Transverse colon (tissue), 3 donors: Measurements from ENCODE around the gene NAA30.

Experiments used
- POLR2A ChIP-seq: fragments of 450-650 bp; IDR thresholded peaks from one replicate; pipeline ENCODE4 v1.6.1; 2016; ENCODE audit warnings: antibody characterized with exemption, mild to moderate bottlenecking, moderate library complexity
- TF ChIP-seq, protein P1 (sequence below), 5 experiments: fragments of 200-600 bp in 3 of 5; fragments of 450-650 bp in 2 of 5; sonication (generic) in 3 of 5; IDR thresholded peaks; 1 replicate in 2 of 5; 2 replicates in 3 of 5; pipeline ENCODE4 v1.5.1; 2016 to 2017; ENCODE audit warnings: antibody characterized with exemption in 5 of 5, inconsistent platforms in 3 of 5, mild to moderate bottlenecking in 2 of 5, moderate library complexity in 1 of 5

DNA sequence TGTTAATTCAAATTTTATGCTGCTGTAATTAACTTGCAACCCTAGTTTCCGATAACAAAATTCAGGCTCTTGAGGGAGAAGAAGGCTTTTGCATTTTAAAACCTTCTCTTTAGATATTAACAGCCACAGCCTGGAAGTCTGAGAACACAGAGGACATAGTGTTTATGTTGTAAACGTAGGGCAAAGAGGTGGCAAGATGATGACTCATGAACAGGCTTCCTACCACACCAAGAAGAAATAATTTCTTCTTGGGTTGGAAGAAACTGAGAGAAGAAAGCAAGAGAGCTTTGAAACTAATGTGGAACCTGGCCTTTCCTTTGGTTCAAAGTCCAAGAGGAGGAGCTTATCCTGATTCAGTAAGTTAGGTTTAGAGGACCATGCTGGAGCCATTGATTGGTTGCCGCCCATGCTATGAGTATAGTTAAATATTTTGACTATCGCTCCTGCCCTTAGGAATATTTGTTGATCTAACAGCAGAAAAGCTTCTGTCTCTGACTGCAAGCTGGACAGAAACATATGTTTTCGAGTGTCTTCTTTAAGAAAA lies 71.5 kb downstream of the NAA30 start:
- TF ChIP-seq POLR2A: no peak
- TF ChIP-seq, protein P1, sequence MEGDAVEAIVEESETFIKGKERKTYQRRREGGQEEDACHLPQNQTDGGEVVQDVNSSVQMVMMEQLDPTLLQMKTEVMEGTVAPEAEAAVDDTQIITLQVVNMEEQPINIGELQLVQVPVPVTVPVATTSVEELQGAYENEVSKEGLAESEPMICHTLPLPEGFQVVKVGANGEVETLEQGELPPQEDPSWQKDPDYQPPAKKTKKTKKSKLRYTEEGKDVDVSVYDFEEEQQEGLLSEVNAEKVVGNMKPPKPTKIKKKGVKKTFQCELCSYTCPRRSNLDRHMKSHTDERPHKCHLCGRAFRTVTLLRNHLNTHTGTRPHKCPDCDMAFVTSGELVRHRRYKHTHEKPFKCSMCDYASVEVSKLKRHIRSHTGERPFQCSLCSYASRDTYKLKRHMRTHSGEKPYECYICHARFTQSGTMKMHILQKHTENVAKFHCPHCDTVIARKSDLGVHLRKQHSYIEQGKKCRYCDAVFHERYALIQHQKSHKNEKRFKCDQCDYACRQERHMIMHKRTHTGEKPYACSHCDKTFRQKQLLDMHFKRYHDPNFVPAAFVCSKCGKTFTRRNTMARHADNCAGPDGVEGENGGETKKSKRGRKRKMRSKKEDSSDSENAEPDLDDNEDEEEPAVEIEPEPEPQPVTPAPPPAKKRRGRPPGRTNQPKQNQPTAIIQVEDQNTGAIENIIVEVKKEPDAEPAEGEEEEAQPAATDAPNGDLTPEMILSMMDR (IDR thresholded peaks at IDR 0.05): no peak
